ENCODE results near the gene ZKSCAN8. TPM values are rescaled to one million over a fixed set of nuclear protein-coding genes. Genes with fewer than 3 reads are reported as not detected.

ZKSCAN8 gene
- total RNA-seq, 1 donor from 2014 or later: 16.5 TPM

DNA sequence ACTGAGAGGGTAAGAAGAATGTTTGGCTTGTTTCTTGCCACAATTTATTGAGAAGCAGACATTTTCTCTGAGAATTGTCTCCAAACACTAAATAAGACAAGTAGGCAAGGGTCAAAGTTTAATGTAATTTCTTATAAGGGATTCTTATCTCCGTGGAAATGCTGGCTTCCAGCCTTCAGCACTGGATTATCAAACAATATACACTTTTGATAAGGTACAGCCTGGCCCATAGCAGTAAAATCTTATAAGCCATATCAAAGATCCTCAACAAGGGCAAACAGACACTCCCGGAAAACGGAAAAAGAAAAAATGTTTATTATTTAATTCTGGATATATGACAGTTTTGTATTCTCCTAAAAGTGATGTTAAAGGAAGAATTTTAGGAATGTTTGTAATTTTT, 64.8 kb downstream of the ZKSCAN8 start:
- no peak for DNase-seq (ENCODE audit: low spot score)

DNA sequence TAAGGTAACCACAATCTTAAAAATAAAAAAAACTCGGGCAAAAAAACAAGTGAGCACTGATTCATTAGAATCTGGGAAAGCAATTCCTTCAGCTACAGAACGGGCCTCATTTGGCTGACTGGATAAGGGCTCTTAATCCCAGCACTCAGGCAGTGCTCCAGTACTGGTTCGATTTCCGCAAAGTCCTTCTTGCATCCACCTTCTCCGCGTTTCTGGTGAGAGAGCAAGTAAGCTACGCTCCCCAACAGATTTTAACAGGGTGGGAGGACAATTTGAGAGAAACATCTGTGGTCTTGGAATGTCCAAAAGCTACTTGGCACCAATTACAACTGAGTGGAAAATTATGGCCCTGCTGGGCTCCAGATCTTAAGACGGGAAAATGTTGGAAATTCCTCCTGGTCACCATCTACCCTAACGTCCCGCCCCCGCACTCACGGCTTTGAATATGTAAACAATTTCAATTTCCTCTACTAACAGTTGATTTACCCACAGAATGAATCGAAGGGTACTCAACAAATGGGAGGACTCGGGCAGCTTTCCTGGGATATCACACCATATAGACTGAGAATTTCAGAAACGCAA, 65.3 kb downstream of the ZKSCAN8 start:
- DNase-seq (ENCODE audit: low spot score): no peak

DNA sequence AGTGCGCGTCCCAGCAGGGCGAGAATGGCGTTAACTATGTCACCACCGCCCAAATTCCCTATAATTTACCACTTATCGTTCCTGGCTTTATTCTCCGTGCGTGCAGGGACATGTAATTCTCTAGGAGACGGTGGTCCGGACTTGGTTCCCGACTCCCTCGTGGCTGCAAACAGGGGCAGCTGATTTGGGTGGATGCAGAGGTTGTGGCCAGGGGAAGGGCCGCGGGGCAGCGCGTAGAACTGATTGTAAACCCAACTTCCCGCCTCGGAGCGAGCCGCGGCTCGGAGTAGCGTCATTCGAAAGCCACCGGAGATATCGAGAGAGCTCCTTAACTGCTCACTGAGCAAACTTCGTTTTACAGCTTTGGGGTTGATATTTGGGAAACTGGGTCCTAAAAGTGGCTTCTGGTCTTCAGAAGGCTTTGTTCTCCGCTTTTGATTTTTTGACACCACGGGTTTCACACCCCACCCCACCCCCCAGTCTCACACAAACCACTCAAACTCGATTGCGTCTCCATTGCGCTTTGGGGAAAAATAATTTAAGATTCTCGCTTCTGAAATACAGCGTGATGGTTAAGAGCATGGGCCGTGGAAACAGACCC, 65.9 kb downstream of the ZKSCAN8 start:
- no peak for DNase-seq (ENCODE audit: low spot score)

DNA sequence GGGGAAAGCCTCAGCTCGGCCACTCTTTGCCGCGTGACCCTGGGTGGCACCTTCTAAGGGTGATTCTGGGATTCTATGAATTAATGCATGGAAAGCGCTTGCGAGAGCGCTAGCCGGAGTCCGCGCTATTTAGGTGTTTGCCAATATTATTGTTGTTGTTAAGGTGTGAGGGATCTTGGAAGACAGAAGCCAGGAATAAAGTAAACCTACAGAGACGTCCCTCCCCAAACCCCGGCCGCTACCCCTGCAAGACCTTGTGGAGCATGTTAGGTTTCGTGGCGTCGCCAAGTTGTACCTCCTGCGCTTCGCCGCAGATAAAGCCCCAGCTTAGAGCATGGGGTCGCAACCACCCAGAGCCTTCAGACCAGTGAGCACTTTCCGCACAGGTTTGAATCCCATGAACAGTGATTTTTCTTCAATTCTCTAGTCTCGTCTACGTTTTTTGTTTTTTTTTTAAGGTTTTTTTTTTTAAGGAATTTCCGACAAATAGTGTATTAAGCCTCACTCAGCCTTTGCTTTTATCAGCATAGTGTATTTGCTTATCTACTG, 66.5 kb downstream of the ZKSCAN8 start:
- no peak for DNase-seq (ENCODE audit: low spot score)

Other genes starting within 250 kb of the ZKSCAN8 start
- not detected for gene OR2B2, start 229.5 kb upstream of the ZKSCAN8 start, total RNA-seq
- not detected for gene OR2B6, start 184.6 kb upstream of the ZKSCAN8 start, total RNA-seq
- gene ZNF165, start 61.3 kb upstream of the ZKSCAN8 start, total RNA-seq: 1.5 TPM
- gene ZSCAN16, start 17.3 kb upstream of the ZKSCAN8 start, total RNA-seq: 5.8 TPM
- gene ZSCAN9, start 83.4 kb downstream of the ZKSCAN8 start, total RNA-seq: 10.8 TPM
- gene ZKSCAN4, start 110.4 kb downstream of the ZKSCAN8 start, total RNA-seq: 6.4 TPM
- gene NKAPL, start 117.4 kb downstream of the ZKSCAN8 start, total RNA-seq: 1.9 TPM
- 17.2 TPM for gene ZSCAN26, start 125.3 kb downstream of the ZKSCAN8 start, total RNA-seq
- 1.8 TPM for gene PGBD1, start 139.7 kb downstream of the ZKSCAN8 start, total RNA-seq
- gene ZSCAN31, start 194.3 kb downstream of the ZKSCAN8 start, total RNA-seq: 38.4 TPM
- 8.6 TPM for gene ZKSCAN3, start 208.1 kb downstream of the ZKSCAN8 start, total RNA-seq

Measured in mucosa of gallbladder (tissue), 1 donor.